Activated B cell treated with CpG ODN at 0.5 μM for 24 hours (primary cell): ENCODE data around the gene S100PBP. TPM values are rescaled to one million over a fixed set of nuclear protein-coding genes. Genes with fewer than 3 reads are reported as not detected.

Experiments used
- ATAC-seq: fragments of 200-7000 bp; cut with Tn5 transposase; one replicate; pipeline ENCODE4 v1.10.0; 2021; ENCODE audit warnings: low read depth, mild to moderate bottlenecking, moderate library complexity
- CTCF ChIA-PET: fragments of 350-600 bp; sonication (Branson Sonifier 250); formaldehyde crosslinking; loops from one replicate; lab custom pipeline; 2021; ENCODE audit warnings: antibody characterized with exemption; lab: Charles Lee
- POLR2A ChIA-PET: fragments of 350-600 bp; sonication (Branson Sonifier 250); formaldehyde crosslinking; loops from one replicate; lab custom pipeline; 2021; ENCODE audit warnings: antibody characterized with exemption; lab: Charles Lee
- DNase-seq: peaks from one replicate; pipeline ENCODE4 v3.0.0; 2022
- H3K27ac Mint-ChIP-seq: one replicate; pipeline ENCODE4 v1.8.0; 2020; ENCODE audit warnings: mixed read lengths
- H3K27me3 Mint-ChIP-seq: one replicate; pipeline ENCODE4 v1.8.0; 2021; ENCODE audit warnings: mixed read lengths
- H3K36me3 Mint-ChIP-seq: one replicate; pipeline ENCODE4 v1.8.0; 2021; ENCODE audit warnings: low read depth, mixed read lengths
- H3K4me1 Mint-ChIP-seq: one replicate; pipeline ENCODE4 v1.8.0; 2021; ENCODE audit warnings: mixed read lengths
- H3K4me3 Mint-ChIP-seq: one replicate; pipeline ENCODE4 v1.8.0; 2020; ENCODE audit warnings: mild to moderate bottlenecking, mixed read lengths
- H3K9me3 Mint-ChIP-seq: one replicate; pipeline ENCODE4 v1.8.0; 2020; ENCODE audit warnings: mixed read lengths
- CTCF ChIP-seq: fragments of 200-600 bp; IDR thresholded peaks from one replicate; pipeline ENCODE4 v1.8.0; 2022; ENCODE audit warnings: antibody characterized with exemption, mild to moderate bottlenecking
- intact Hi-C: fragments of 100-400 bp; cut with micrococcal nuclease; formaldehyde crosslinking; loops from one replicate; pipeline ENCODE4 v1.15.1; 2024
- total RNA-seq: library from RNA; stranded (reverse); gene quantifications from 2 replicates; pipeline ENCODE4 v1.2.3, GENCODE V29; 2022

S100PBP gene
- total RNA-seq, 1 donor from 2014 or later = 50.5 TPM

- Mint-ChIP-seq H3K36me3 (peaks cover 24% of the 10 kb centered on the region), H3K9me3 (no peaks in the 10 kb centered on the region), H3K27me3 (no peaks in the 10 kb centered on the region), H3K4me1 (no peaks in the 10 kb centered on the region), H3K27ac (no peak overlapping the region), H3K4me3 (no peak overlapping the region)
- ChIA-PET CTCF (no interaction called here), POLR2A (no interaction called here)
- intact Hi-C loops = loop anchor here (5.0 kb wide), 1 partner anchor 101 kb away; the partner anchor contains the start of gene FNDC5
- ATAC-seq (no peak), DNase-seq (no peak)
- no peak for TF ChIP-seq CTCF
Observed at GRCh38 chr1:32770741-32771548, 46.5 kb upstream of the S100PBP start.

GRCh38 chr1:32771561-32772280, 45.7 kb upstream of the S100PBP start:
- ATAC-seq (no peak), DNase-seq (no peak)
- no peaks in the 10 kb centered on the region for H3K4me1 Mint-ChIP-seq
- no peaks in the 10 kb centered on the region for H3K27me3 Mint-ChIP-seq
- no peaks in the 10 kb centered on the region for H3K9me3 Mint-ChIP-seq
- H3K36me3 Mint-ChIP-seq = peaks cover 32% of the 10 kb centered on the region
- H3K4me3 Mint-ChIP-seq = no peak overlapping the region
- H3K27ac Mint-ChIP-seq = no peak overlapping the region
- TF ChIP-seq CTCF = no peak
- intact Hi-C loops = loop anchor here (5.0 kb wide), 1 partner anchor 101 kb away; the partner anchor contains the start of gene FNDC5
- ChIA-PET CTCF (interaction anchor here (3.4 to 4.4 kb wide), 3 partner anchors 60 to 370 kb away, joined by 40 to 50 read pairs (median 41); no protein-coding TSS in a partner anchor), POLR2A (interaction anchor here (1.0 kb wide), 1 partner anchor 120 kb away, joined by 3 read pairs; the partner anchor contains the start of gene RBBP4)

- Mint-ChIP-seq H3K27me3 (no peaks in the 10 kb centered on the region), H3K27ac (no peak overlapping the region), H3K4me1 (no peaks in the 10 kb centered on the region), H3K36me3 (peaks cover 33% of the 10 kb centered on the region), H3K9me3 (no peaks in the 10 kb centered on the region), H3K4me3 (no peak overlapping the region)
- intact Hi-C loops = loop anchor here (1.0 to 5.0 kb wide), 5 partner anchors 60 to 371 kb away; partner anchors contain the start of gene FNDC5
- ChIA-PET CTCF (interaction anchor here (0.5 to 4.4 kb wide), 10 partner anchors 11 to 371 kb away, joined by 3 to 50 read pairs (median 4); no protein-coding TSS in a partner anchor), POLR2A (interaction anchor here (0.6 to 1.2 kb wide), 3 partner anchors 60 to 252 kb away, joined by 3 to 6 read pairs (median 4); partner anchors contain the start of gene RBBP4)
- no peak for TF ChIP-seq CTCF
- ATAC-seq = no peak
- no peak for DNase-seq
Observed at GRCh38 chr1:32772281-32773017, 45.0 kb upstream of the S100PBP start.

GRCh38 chr1:32773018-32773763, 44.3 kb upstream of the S100PBP start:
- no peak overlapping the region for H3K27ac Mint-ChIP-seq
- peak; percentile 45 for TF ChIP-seq CTCF
- H3K9me3 Mint-ChIP-seq = no peaks in the 10 kb centered on the region
- no peak overlapping the region for H3K4me3 Mint-ChIP-seq
- DNase-seq (peak; percentile 60), ATAC-seq (peak; percentile 76)
- ChIA-PET CTCF (interaction anchor here (1.1 to 4.4 kb wide), 10 partner anchors 10 to 372 kb away, joined by 3 to 50 read pairs (median 3); no protein-coding TSS in a partner anchor), POLR2A (interaction anchor here (0.6 to 1.2 kb wide), 3 partner anchors 61 to 253 kb away, joined by 3 to 6 read pairs (median 4); partner anchors contain the start of gene RBBP4)
- no peaks in the 10 kb centered on the region for H3K4me1 Mint-ChIP-seq
- intact Hi-C loops = loop anchor here (1.0 to 5.0 kb wide), 5 partner anchors 61 to 372 kb away; partner anchors contain the start of gene FNDC5
- no peaks in the 10 kb centered on the region for H3K27me3 Mint-ChIP-seq
- H3K36me3 Mint-ChIP-seq = peaks cover 41% of the 10 kb centered on the region
